Subcutaneous adipose tissue (tissue), 4 donors: ENCODE measurements around the gene KRTAP5-7. TPM values are rescaled to one million over a fixed set of nuclear protein-coding genes. Genes with fewer than 3 reads are reported as not detected.

ENCODE experiments used
- small RNA-seq: library from RNA; depleted of rRNA; stranded (forward); fragments of <200 nt; gene quantifications from one replicate; pipeline ENCODE3, GENCODE V24; 2016
- total RNA-seq, 4 donors: library from RNA; depleted of rRNA; stranded (reverse); fragments of >200 nt; gene quantifications; one replicate each; pipeline ENCODE4 v1.1.0, GENCODE V29; 2016
- TF ChIP-seq, protein P1 (sequence below): fragments of 450-650 bp; IDR thresholded peaks from one replicate; pipeline ENCODE4 v1.5.1; 2016; ENCODE audit warnings: low read depth, mild to moderate bottlenecking, control low read depth, antibody characterized with exemption, moderate library complexity

The KRTAP5-7 gene
- total RNA-seq, 4 donors from 2014 or later = 0.49 to 0.57 TPM; not detected in 2

DNA sequence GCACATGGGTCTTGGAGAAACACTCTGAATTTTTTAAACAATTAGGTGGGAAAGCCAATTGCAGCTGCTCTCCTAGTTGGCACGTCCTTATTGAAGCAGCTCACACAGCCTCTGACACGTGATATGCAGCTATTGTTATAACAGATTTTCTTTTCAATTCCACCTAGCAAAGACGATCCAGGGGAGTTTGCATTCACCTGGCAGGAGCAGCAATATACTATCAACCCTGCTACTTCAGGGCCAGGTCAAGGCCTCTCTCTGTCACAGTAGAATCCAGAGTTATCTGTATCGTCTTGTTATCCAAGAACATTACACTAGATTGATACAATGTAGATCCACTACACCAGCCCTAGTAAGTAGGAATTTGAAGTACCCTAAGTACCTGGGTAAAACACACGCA is 47.4 kb downstream of the KRTAP5-7 start:
- TF ChIP-seq, protein P1, sequence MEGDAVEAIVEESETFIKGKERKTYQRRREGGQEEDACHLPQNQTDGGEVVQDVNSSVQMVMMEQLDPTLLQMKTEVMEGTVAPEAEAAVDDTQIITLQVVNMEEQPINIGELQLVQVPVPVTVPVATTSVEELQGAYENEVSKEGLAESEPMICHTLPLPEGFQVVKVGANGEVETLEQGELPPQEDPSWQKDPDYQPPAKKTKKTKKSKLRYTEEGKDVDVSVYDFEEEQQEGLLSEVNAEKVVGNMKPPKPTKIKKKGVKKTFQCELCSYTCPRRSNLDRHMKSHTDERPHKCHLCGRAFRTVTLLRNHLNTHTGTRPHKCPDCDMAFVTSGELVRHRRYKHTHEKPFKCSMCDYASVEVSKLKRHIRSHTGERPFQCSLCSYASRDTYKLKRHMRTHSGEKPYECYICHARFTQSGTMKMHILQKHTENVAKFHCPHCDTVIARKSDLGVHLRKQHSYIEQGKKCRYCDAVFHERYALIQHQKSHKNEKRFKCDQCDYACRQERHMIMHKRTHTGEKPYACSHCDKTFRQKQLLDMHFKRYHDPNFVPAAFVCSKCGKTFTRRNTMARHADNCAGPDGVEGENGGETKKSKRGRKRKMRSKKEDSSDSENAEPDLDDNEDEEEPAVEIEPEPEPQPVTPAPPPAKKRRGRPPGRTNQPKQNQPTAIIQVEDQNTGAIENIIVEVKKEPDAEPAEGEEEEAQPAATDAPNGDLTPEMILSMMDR = no peak

DNA sequence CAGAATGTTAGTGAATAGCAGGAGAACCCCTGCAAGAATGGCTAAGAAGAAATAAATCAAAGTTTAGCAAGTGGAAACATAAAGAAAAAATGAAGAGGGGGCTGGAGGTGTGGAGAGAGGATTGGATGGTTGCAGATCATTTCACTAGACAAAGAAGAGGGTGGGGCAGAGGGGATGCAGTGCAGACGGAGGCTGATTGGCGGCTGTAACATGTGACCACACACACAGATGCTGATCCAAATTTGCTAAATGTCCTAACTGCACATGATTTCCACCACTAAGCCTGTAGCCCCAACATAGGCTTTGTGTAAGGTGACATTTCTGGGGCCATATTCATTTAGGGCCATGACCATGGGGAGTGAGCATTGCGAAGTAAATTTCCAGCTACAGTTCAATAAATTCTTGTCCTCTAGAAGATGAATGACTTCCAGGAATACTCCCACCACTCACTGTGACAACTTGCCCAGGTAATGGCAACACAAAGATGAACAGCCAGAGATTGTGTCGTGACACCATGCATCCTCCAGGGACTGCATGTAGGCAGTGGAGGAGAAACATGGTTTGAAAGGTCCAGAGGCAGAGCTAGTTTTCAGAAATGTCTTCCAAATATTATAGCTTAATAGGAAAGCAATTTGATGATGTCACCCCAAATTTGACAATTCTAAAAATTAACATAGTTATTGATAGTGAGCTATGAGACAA is 48.8 kb downstream of the KRTAP5-7 start:
- TF ChIP-seq, protein P1 = no peak

DNA sequence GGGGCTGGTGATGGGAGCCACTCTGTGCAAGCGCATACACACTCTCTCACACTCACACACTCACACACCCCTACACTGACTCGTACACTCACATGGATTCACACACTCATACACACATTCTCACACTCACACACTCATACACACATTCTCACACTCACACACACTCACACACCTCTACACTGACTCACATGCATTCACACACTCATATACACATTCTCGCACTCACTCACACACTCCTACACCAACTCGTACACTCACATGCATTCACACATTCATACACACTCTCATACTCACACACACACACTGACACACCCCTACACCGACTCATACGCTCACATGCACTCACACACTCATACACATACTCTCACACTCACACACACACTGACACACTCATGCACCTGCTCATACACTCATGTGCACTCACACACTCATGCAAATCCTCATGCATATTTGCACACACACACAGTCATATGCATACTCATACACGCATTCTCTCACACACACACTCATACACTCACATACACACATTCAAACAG is 50.5 kb downstream of the KRTAP5-7 start:
- TF ChIP-seq, protein P1 = no peak

Small RNAs within 50 kb of the gene (small RNA-seq; reads per million reads assigned to genes)
- not detected for gene AP000867.1

Other genes with a start within 250 kb of the KRTAP5-7 start
- 10 to 100 TPM in 3 of 4 donors, 1 to 10 TPM in 1; 9.0 to 23.8 (median 17.9) TPM for gene DHCR7, start 78.9 kb upstream of the KRTAP5-7 start, total RNA-seq
- gene NADSYN1, start 74.1 kb upstream of the KRTAP5-7 start, total RNA-seq = 10 to 100 TPM; 44.0 to 79.1 (median 57.3) TPM
- gene KRTAP5-8, start 10.8 kb downstream of the KRTAP5-7 start, total RNA-seq = under 1 TPM in 2 of 4 donors, not detected in 2; 0.57 to 0.66 TPM
- gene KRTAP5-9, start 21.2 kb downstream of the KRTAP5-7 start, total RNA-seq = 1 to 10 TPM in 1 of 4 donors, under 1 TPM in 1, not detected in 2; 0.75 to 1.0 TPM
- not detected for gene KRTAP5-10, start 38.3 kb downstream of the KRTAP5-7 start, total RNA-seq
- gene KRTAP5-11, start 55.6 kb downstream of the KRTAP5-7 start, total RNA-seq = not detected